GM10266 (cell line): ENCODE results near the gene DHX57.

ENCODE experiments used
- DNase-seq: peaks from one replicate; pipeline ENCODE4 v3.0.0; 2012; ENCODE audit errors: extremely low spot score
- TF ChIP-seq, protein P1 (sequence below): IDR thresholded peaks from 2 replicates; pipeline ENCODE4 v1.5.1; 2012; ENCODE audit warnings: mild to moderate bottlenecking, low read depth; ENCODE audit not compliant: control insufficient read depth, insufficient read depth; ENCODE audit errors: missing control alignments

The DHX57 gene

DNA sequence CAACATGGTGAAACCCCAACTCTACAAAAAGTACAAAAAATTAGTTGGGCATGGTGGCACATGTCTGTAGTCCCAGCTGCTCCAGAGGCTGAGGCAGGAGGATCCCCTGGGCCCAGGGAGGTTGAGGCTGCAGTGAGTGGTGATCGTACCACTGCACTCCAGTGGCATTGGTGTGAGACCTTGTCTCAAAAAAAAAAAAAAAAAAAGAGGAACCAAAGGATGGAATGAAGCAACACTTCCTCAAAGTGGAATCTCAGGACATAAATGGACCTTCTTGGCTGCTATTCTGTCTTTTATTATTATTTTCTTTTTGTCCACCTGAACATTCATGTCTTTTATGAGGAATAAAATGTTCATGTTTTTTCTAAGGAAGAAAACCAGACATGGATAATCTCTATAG is 84.0 kb downstream of the DHX57 start:
- TF ChIP-seq, protein P1, sequence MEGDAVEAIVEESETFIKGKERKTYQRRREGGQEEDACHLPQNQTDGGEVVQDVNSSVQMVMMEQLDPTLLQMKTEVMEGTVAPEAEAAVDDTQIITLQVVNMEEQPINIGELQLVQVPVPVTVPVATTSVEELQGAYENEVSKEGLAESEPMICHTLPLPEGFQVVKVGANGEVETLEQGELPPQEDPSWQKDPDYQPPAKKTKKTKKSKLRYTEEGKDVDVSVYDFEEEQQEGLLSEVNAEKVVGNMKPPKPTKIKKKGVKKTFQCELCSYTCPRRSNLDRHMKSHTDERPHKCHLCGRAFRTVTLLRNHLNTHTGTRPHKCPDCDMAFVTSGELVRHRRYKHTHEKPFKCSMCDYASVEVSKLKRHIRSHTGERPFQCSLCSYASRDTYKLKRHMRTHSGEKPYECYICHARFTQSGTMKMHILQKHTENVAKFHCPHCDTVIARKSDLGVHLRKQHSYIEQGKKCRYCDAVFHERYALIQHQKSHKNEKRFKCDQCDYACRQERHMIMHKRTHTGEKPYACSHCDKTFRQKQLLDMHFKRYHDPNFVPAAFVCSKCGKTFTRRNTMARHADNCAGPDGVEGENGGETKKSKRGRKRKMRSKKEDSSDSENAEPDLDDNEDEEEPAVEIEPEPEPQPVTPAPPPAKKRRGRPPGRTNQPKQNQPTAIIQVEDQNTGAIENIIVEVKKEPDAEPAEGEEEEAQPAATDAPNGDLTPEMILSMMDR = no peak
- no peak for DNase-seq

- TF ChIP-seq, protein P1 = no peak
Measured at GRCh38 chr2:38789691-38790090, 86.0 kb downstream of the DHX57 start.

DNA sequence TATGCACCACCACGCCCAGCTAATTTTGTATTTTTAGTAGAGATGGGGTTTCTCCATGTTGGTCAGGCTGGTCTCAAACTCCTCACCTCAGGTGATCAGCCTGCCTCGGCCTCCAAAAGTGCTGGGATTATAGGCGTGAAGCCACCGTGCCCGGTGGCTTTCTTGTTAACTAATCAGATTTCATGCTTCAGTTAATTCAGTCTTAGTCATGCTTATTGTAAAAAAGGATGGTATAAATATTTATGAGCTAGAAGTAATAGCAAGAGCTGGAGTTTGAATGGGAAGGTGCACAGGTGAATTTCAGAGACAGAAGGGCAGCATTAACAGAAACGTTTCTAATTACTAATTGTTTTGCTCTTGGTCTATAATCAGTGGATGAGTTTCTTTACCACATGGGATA is 87.4 kb downstream of the DHX57 start:
- DNase-seq = no peak
- TF ChIP-seq, protein P1 = no peak

More at GRCh38 chr2:38789691-38790090, 86.0 kb downstream of the DHX57 start:
- DNase-seq = no peak

- TF ChIP-seq, protein P1 = no peak
- DNase-seq = no peak
Measured at GRCh38 chr2:38783586-38783985, 92.1 kb downstream of the DHX57 start.

- TF ChIP-seq, protein P1 = no peak
Measured at GRCh38 chr2:38778687-38779082, 97.0 kb downstream of the DHX57 start.

GRCh38 chr2:38776531-38776930 is 99.2 kb downstream of the DHX57 start:
- DNase-seq = no peak
- TF ChIP-seq, protein P1 = no peak

More at GRCh38 chr2:38778687-38779082, 97.0 kb downstream of the DHX57 start:
- DNase-seq = no peak

GRCh38 chr2:38775921-38776225 is 99.9 kb downstream of the DHX57 start:
- no peak for DNase-seq
- TF ChIP-seq, protein P1 = no peak
